ENCODE results near the gene REXO1. TPM values are rescaled to one million over a fixed set of nuclear protein-coding genes. Genes with fewer than 3 reads are reported as not detected.

The REXO1 gene
- total and polyA plus RNA-seq, 2 of the 13 experiments (the other 11 are each of a cell fraction or from before 2014, with no cell fraction given): 5.0 to 11.2 TPM

GRCh38 chr19:1813192-1814182 is 34.8 kb downstream of the REXO1 start:
- ChIA-PET POLR2A (no interaction called here), CTCF (ENCODE audit: low intra/inter-chr PET ratio, low total read pairs) (interaction anchor here (1.1 kb wide), 1 partner anchor 47 kb away, joined by 3 read pairs; no protein-coding TSS in a partner anchor)
- in situ Hi-C loops (cut with HindIII; ENCODE audit: extremely low pct_ligation_motif_present, low pct_unique_long_range_greater_than_20kb): no loop called here
- Histone ChIP-seq H3K27ac (ENCODE audit: extremely low read length, insufficient read depth, low read length) (peak overlapping the region; percentile 72), H3K4me2 (ENCODE audit: low read depth, low read length) (peak overlapping the region; percentile 87), H3K4me3 (replicated peaks in 1 of 3; ENCODE audit: insufficient read depth in 1 of 3, low read depth in 2 of 3, low read length in 3 of 3) (peak overlapping the region; percentile 45 to 84 (median 69)), H3K4me1 (ENCODE audit: insufficient read depth, low read length) (peaks cover 18% of the 10 kb centered on the region), H3K27me3 (ENCODE audit: control insufficient read depth in 1 of 2, insufficient read depth in 2 of 2, low read length in 2 of 2) (no peaks in the 10 kb centered on the region; a peak in 1 of 5 replicates), H3K9ac (ENCODE audit: insufficient read depth, low read depth, low read length) (peak overlapping the region; percentile 66), H3K79me2 (ENCODE audit: insufficient read depth, low read length) (no peaks in the 10 kb centered on the region), H3K36me3 (replicated peaks in 1 of 2; ENCODE audit: control insufficient read depth in 1 of 2, insufficient read depth in 2 of 2, low read length in 2 of 2) (peaks cover 12 to 21% of the 10 kb centered on the region in 2 experiments), H2AFZ (ENCODE audit: low read length) (no peak overlapping the region), H4K20me1 (ENCODE audit: insufficient read depth, low read length) (no peaks in the 10 kb centered on the region), H3K9me3 (ENCODE audit: low read length) (no peaks in the 10 kb centered on the region)
- intact Hi-C loops (cut with micrococcal nuclease; ENCODE audit: unreplicated experiment): loop anchor here (2.0 kb wide), 1 partner anchor 23 kb away; no protein-coding TSS in a partner anchor
- no peak for DNase-seq (ENCODE audit: low spot score)
- TSS peak; percentile 54 for BruUV-seq (replicated peaks)
- no peak for ATAC-seq
- FAIRE-seq: no peak
- WGBS (ENCODE audit: low lambda C conversion rate): 47% methylated on average over 15 of the region's 21 CpGs
- no peak for TF ChIP-seq MAZ (IDR thresholded peaks at IDR 0.05; ENCODE audit: borderline replicate concordance, low read depth, low read length)
- TF ChIP-seq MAZ (CRISPR knock-in tag; IDR thresholded peaks at IDR 0.05; ENCODE audit: low read depth): no peak
- peak; percentile 3 for TF ChIP-seq ZNF883 (CRISPR knock-in tag; IDR thresholded peaks at IDR 0.05; ENCODE audit: not compliant biosample characterization)
- 0 out of 2 replicates have a peak, but pooled peaks have one; percentile 8 for TF ChIP-seq RFXAP (CRISPR knock-in tag; IDR thresholded peaks at IDR 0.05; ENCODE audit: borderline replicate concordance)
- no peak for TF ChIP-seq ZNF678 (CRISPR knock-in tag; IDR thresholded peaks at IDR 0.05)
- TF ChIP-seq ZNF784 (CRISPR knock-in tag; IDR thresholded peaks at IDR 0.05; ENCODE audit: borderline replicate concordance): peak; percentile 26; the same call in 1 of the 2 replicates
- peak; percentile 79; the same call in 1 of the 2 replicates for TF ChIP-seq SRY (CRISPR knock-in tag; IDR thresholded peaks at IDR 0.05)
- TF ChIP-seq SP140L (CRISPR knock-in tag; IDR thresholded peaks at IDR 0.05; ENCODE audit: borderline replicate concordance): no peak
- no peak for TF ChIP-seq PLSCR1 (CRISPR knock-in tag; IDR thresholded peaks at IDR 0.05; ENCODE audit: borderline replicate concordance)
- TF ChIP-seq ZFP37 (CRISPR knock-in tag; IDR thresholded peaks at IDR 0.05; ENCODE audit: borderline replicate concordance): 0 out of 2 replicates have a peak, but pooled peaks have one; percentile 47
- no peak for TF ChIP-seq PRMT3 (CRISPR knock-in tag; IDR thresholded peaks at IDR 0.05; ENCODE audit: borderline replicate concordance, low read depth)
- TF ChIP-seq ZMYM3 (CRISPR knock-in tag; IDR thresholded peaks at IDR 0.05): peak; percentile 74
- 0 out of 2 replicates have a peak, but pooled peaks have one; percentile 3 for TF ChIP-seq SPEN (CRISPR knock-in tag; IDR thresholded peaks at IDR 0.05; ENCODE audit: low read depth)
- TF ChIP-seq MZF1 (CRISPR knock-in tag; IDR thresholded peaks at IDR 0.05; ENCODE audit: borderline replicate concordance): no peak
- TF ChIP-seq ZNF703 (CRISPR knock-in tag; IDR thresholded peaks at IDR 0.05; ENCODE audit: borderline replicate concordance): peak; percentile 37; the same call in 1 of the 2 replicates
- TF ChIP-seq ZNF709 (CRISPR knock-in tag; IDR thresholded peaks at IDR 0.05): no peak
- 0 out of 2 replicates have a peak, but pooled peaks have one; percentile 86 for TF ChIP-seq ZBTB7B (CRISPR knock-in tag; IDR thresholded peaks at IDR 0.05)
- 0 out of 2 replicates have a peak, but pooled peaks have one; percentile 19 for TF ChIP-seq KDM5A (IDR thresholded peaks at IDR 0.05; ENCODE audit: borderline replicate concordance, low read length)

Measured in HepG2 (cell line).